Stimulated activated naive CD4-positive, alpha-beta T cell (primary cell): ENCODE results near the gene IL1RL2.

Experiments used
- DNase-seq, 6 experiments: peaks; one replicate each; lab custom pipeline; 2025; lab: John Stamatoyannopoulos, UW

IL1RL2 gene

DNA sequence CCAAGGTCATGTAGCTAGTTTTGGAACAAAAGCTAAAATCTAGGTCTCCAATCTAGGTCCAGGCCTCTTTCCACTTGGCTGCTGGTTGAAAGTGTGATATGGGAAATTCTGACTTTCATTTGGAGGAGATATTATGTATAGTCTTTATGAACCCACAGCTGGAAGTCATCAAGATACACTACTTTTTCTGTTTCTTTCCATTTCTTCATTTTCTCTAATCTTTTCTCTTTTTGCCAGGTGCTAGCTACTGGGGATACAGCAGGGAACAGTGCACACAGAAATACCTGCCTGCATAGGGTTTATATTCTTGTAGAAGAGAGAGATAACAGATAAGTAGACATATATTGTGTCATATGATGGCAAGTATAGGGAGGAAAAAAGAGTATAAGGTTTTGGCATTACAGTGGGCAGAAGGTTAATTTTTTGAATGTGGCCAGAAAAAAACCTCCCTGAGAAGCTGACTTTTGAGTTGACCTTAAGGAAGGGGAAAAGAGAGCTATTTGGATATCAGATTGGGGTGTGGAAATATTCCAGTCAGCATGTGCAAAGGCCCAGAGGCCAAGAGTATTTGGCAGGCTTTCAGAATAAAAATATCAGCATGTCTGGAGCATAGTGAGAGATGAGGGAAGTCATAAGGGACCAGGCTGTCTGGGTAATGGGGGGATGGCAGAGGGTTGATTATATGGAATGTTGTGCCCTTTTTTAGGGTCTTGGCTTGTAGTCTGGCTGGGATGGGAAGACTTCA lies 28.6 kb upstream of the IL1RL2 start:
- DNase-seq, result no peak

DNA sequence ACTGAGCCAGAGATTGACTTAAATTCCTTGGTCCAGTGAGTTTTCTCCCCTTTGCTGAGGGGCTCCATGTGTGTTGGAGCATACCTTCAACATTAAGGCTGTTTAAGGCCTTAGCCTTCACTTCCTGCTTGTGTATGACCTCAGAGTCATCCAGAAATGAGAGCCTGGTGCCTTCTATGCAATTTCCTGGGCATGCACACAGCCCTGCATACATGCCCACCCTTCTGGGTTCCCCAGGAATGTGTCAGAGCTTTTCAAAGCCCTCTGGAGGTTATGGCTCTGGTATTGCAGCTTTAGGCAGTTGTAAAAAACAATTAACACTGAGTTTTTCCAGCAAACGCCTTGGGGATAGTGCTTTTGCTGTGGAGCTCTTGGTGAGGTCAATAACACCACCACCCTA lies 27.5 kb upstream of the IL1RL2 start:
- DNase-seq, result no peak

DNA sequence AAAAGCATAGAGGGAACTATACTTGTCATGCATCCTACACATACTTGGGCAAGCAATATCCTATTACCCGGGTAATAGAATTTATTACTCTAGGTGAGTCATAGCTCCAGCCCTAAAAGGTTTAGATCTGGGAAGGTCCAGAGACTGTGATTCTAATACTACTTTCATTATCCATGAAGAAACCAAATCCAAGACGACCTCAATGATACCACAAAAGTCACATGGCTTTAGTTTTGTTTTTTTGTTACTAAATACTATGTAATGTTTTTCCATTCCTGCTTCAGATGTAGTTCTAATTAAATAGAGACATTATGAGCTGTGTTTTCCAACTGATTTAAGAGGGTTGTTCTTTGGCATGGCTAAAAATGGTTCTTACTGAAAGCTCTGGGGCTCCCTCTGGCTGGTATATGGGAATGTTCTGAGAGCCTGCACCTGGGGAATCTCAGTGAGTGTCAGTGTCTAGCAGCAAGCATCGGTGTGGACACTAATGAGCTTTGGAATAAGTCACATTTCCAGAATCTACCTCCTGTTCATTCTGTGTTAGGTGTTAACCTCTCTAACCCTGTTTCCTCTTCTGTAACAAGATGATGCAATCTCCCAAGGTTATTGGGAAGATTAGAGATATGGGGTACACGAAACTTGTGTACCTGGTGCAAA lies 20.5 kb upstream of the IL1RL2 start:
- no peak for DNase-seq

DNA sequence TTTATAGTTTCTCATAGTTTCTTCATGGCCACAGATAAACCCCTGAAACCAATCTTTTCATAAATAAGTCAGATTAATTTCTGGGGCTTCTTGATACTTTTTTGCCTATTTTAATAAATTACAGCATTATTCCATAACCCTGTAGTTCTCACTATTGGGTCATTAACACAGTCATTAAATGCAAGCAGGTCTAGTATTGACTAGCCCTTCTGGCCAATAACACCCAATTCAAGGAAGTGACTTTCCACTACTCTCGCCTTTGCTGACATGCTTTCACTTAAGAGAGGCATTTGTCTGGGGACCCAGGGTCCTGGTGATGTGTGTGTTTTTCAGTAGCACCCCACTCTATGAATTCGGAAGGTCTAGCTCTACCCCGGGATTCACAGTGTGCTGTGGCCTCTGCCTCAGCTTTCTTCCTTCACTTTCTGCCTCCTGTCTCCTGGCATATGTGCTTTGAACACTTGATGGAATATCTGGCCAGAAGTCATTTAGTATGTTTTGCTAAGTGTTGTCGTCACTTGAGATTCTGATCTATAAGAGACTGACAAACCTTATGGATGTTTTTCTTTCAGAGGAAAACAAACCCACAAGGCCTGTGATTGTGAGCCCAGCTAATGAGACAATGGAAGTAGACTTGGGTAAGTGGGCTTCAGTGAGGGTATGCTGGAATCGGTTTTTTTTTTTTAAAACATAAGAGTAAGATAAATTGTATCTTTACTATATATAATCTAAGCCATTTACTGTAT lies 18.6 kb upstream of the IL1RL2 start:
- no peak for DNase-seq

DNA sequence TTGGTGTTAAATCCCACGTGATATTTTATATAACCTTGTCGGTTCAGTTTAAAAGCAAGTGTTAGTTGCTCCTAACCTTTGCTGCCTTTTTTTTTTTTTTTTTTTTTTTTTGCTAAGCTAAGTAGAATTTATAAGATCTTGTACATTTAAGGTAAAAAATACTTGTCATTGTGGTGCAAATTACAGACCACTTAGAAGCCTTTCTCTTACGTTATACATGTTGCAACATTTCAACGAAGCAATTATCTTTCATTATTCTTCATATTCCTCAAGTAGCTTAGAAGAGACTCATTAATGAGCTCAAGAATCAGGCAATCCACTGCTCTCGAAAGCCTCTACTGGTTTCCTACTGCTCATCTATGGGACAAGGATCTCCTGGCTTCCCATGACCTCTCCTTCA lies 14.9 kb upstream of the IL1RL2 start:
- DNase-seq, result no peak

DNA sequence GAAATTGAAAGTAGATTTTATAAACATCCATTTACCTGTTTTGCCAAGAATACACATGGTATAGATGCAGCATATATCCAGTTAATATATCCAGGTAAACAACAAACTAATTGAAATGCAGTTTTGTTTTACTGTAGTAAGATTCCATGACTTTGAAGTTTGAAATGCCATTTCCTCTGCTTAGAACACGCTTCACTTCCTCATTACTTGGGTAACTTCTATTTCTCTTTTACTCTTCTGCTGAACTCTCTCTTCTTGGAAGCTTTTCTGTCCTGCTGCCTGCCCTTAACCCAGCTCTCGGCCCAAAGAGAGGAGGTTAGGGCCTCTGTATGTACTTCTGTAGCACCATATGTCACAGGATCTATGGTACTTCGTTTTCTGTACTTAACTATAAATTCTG lies 14.1 kb upstream of the IL1RL2 start:
- DNase-seq, result no peak

DNA sequence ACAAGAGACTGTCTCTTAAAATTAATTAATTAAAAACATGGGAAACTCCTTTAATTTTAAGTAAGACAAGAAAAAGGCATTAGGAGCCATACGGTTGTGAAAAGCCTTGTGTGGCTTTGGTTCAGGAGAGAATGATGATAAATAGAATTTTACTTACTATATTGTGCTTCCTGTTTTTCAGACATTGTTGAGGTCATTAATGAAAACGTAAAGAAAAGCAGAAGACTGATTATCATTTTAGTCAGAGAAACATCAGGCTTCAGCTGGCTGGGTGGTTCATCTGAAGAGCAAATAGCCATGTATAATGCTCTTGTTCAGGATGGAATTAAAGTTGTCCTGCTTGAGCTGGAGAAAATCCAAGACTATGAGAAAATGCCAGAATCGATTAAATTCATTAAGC lies 10.7 kb upstream of the IL1RL2 start:
- no peak for DNase-seq

DNA sequence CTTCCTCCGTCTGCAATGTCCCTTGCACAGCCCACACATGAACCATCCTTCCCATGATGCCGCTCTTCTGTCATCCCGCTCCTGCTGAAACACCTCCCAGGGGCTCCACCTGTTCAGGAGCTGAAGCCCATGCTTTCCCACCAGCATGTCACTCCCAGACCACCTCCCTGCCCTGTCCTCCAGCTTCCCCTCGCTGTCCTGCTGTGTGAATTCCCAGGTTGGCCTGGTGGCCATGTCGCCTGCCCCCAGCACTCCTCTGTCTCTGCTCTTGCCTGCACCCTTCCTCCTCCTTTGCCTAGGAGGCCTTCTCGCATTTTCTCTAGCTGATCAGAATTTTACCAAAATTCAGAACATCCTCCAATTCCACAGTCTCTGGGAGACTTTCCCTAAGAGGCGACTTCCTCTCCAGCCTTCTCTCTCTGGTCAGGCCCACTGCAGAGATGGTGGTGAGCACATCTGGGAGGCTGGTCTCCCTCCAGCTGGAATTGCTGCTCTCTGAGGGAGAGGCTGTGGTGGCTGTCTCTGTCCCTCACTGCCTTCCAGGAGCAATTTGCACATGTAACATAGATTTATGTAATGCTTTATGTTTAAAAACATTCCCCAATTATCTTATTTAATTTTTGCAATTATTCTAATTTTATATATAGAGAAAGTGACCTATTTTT lies 8.9 kb upstream of the IL1RL2 start:
- DNase-seq, result no peak

DNA sequence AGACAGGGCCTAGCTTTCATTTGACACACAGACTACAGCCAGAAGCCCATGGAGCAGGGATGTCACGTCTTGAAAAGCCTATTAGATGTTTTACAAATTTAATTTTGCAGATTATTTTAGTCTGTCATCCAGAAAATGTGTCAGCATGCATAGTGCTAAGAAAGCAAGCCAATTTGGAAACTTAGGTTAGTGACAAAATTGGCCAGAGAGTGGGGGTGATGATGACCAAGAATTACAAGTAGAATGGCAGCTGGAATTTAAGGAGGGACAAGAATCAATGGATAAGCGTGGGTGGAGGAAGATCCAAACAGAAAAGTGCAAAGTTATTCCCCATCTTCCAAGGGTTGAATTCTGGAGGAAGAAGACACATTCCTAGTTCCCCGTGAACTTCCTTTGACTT lies 7.8 kb upstream of the IL1RL2 start:
- no peak for DNase-seq

DNA sequence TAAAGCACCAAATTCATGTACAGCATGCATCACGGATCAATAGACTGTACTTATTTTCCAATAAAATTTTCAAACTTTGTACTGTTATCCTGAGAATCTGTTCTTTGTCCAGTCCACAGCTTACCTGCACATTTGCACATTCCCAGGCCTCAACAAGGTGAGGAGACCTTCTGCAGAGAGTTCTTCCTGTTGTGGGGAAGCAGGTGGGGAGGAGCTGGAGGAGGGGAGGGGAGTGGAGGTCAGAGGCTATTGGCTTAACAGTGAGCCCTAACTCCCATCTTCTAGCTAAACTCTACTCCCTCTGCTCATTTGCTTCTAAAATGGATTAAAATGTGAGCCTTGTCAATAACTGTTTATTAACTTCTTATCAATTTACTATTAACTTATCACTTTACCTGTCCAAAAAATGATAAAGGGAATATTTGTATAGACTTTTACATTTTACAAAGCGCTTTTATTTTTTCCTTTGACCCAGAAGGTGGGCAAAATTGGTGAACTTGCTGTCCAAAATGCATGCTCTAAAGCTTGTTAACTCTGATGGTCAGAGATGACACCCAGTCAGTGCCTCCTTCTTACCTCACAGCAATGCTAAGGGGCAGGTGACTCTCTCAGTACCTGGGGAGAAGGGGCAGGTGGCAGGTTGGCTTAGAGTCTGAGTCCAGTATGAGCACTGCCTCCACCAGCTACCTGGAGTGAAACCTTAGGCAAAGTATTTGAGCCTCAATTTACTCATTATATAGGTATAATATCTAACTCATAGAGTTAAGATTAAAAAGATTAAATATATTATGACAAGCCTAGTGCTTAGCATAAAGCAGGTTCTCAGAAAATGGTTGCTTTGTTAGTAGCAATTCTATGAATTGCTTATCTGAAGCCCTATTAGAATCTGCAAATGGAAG lies 6.8 kb upstream of the IL1RL2 start:
- DNase-seq, result no peak

DNA sequence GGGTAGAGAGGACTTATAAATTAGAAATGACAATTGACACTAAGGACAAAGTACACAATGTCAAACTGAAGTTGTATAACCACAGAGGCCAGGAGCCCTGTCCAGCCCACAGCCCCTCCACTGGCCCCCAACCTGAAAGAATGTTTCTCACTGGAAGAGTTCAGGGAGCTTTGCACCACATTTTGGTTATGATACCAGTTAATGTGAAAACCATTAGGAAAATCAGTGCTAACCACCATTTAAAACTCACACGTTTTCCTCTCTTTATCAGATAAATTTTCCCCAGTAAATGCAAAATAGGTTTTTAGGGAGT lies 6.2 kb upstream of the IL1RL2 start:
- no peak for DNase-seq

DNA sequence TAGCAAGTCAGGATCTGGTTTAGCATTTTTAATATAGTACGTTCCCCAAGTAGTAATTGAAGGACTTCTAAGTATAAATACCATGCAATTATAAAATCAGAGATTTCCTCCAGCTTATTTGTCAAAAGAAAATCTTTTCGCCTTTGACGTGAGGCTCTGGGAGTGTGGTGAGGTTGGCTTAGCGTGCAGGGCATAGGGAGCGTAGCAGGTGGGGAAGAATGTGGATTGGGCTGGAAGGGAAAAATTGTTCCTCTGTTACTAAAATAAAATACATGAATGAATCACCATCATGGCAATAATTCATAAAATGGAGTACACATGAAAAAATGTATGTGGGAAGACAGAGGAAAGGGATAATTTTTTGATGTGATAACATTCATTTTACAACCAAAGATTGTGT lies 5.4 kb upstream of the IL1RL2 start:
- no peak for DNase-seq

DNA sequence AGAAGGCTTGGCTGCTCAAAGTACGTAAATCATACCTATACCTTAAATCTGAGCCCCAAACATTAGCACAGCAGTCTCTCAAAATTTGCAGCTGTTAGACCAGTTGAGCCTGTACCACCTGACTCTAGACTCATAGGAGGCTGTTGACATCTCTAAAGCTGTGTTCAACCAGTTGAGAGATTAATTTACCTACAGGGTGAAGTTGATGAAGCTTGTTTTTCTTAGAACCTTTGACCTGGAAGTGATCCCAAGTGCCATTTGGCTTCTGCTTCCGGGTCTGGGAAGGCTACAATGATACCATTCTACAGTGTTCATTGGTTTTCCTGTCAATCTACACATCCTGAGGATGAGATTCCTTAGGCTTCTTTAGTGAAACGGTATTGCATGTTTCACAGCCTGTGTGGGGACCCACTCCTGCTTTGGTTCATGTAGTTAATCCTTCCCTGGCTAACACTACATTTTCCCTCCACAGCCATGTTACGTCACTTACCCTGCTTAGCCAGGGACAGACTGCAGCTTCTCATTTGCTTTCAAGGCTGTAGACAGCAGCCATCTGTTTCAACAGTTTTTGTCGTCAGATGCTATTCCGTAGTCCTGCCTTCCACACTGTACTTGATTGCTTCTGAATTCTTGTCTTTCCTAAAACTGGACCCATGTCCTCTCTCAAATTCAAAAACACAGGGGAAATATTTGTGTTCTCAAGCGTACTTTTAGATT lies 4.7 kb upstream of the IL1RL2 start:
- DNase-seq, result no peak

DNA sequence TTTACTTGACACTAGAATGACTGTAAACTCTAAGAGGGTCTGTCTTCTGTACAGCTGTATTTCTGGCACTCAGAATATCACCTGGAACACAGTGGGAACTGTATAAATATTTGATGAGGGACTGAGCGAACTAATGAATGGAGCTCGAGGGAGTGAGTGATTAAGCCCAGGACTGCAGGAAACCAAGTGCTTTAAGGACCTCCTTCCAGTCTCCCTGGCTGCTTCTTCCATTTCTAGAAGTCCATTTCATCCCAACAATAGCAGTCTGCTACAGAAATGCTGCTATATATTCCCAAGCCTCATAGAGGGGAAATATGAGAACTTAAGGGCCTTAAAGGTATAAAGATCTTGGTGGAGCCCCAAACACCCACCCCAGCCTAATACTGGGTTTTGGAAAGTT lies 2.8 kb upstream of the IL1RL2 start:
- no peak for DNase-seq

DNA sequence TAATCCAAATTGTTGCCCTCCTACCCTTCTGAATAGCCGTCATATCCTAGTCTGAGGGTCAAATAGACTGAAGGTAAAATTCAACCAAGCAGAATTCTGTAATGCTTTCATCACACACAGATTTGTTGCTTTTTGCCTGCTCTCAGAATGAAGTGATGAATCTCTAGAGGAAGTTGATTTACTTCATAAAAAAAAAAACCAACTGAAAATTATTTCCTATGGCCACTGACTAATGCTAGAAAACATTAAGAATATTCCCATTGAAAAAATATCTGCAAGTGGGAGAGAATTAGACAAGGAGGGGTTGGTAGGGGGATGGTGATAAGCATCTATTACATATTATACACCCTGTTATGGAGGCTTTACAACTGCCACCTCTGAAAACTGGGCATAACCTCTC lies 2.3 kb upstream of the IL1RL2 start:
- no peak for DNase-seq

DNA sequence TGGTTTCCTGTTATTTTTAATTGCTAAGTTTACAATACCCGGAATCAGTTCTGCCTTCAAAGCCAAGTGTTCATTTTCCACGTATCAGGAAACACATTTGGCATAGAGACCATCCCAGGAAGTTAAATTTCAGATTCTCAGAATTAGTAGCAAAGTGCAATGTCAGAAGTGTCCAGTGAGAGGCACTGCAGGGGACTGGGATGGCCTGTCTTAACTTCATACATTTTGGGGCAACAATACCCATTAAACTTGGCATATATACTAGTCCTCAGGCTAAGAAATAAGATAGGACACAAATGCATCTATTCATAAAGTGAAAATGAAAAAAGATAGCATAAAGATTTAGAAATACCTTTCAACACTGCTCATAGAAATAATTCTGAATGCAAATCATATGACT lies 1.5 kb upstream of the IL1RL2 start:
- DNase-seq, result no peak

DNA sequence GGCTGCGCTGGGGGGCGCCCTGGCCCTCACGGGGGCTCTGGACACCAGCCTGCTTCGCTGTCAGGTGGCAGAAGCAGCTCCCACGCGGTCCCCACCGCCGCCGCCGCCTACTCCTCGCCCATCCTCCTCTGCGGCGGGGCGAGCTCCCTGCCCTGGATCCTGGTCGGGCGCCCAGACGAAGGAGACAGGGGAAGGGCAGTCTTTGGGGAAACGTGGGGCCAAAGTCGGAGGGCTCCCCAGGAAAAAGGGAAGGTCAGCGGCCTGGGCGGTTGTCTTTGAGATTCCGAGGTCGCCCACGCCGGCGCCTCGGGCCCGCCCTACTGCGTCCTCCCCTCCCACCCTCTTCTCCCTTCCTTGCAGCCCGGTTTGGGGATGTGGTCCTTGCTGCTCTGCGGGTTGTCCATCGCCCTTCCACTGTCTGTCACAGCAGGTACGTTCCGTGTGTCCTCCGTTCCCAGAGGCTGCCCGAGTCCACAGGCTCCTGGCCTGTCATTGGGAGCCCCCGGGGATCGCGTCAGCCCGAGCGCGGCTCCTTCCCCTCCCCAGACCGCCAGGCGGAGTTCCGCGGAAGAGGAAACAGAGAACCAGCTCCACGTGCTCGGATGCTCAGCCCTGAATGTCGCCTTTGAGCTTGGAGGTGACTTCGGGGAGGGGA lies 800 bp downstream of the IL1RL2 start:
- DNase-seq, result peak in 2 of 6 experiments; percentile 16 to 32

DNA sequence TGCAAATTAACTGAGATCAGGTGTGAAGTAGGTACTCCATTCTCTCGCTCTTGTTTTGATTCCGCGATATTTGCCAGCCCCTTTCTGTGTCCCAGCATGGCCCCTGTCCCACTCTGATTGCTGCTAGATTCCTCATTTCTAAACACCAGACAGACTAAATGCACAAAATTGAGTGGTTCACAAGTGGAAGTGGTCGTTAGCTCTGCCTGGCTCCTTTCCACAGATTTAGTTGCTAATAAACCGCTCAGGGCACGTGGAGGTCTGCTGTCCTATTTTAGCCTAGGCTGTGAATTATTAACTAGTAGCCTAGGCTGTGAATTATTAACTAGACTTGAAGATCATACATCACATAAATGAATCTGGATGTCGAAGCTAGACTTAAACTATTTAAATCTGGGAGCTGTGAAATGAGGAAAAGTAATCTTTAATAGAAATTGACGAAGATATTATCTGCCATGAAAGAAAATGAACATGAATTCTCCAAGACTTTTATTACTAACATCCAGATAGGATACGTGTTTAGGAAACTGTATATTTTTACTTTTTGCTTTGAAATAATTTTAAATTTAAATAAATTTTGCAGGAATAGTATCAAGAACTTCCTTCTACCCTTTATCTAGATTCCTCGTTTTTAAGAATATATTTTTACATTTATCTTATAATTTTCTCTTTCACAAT lies 3.7 kb downstream of the IL1RL2 start:
- DNase-seq, result no peak

DNA sequence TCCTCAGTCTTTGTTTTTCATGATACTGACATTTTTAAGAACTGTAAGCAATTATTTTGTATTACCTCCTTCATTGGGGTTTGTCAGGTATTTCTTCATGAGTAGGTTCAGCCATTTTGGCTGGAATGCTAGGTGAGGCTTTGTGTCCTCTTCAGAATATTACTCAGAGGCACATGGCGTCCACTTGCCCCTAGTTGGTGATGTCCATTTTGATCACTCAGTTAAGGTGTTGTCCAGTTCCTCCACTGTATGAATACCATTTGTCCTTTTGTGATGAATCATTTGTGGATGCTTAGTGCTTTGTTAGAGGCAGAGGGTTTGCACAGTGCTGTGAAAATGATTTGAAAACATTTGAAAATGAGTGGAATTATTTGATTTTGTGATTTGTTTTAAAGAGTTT lies 4.7 kb downstream of the IL1RL2 start:
- no peak for DNase-seq

DNA sequence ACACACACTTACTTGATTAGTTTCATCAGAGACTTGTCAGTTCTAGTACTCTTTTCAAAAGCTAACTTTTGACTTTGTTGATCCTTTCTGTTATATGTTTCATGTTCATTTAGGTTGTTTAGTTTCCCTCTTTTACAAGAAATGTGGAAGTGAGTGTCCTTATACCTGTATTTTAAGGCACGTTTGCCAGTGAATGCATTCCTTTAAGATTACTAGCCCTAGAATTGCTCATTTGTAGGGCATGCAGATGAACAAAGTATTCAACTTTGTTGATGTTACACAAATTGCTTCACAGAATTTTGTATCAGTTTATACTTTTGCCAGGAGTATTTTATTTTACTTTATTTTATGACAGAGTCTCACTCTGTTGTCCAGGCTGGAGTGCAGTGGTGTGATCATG lies 6.3 kb downstream of the IL1RL2 start:
- DNase-seq, result no peak
